CD4-positive, alpha-beta T cell (primary cell): Measurements from ENCODE around the gene CTCFL. TPM values are rescaled to one million over a fixed set of nuclear protein-coding genes. Genes with fewer than 3 reads are reported as not detected.

Source experiments
- ATAC-seq: fragments of 200-7000 bp; cut with Tn5 transposase; one replicate; pipeline ENCODE4 v1.10.0; 2022; ENCODE audit warnings: mild to moderate bottlenecking; ENCODE audit not compliant: poor library complexity
- CTCF ChIA-PET: fragments of 350-600 bp; sonication (Branson Sonifier 250); formaldehyde crosslinking; loops from one replicate; lab custom pipeline; 2021; ENCODE audit warnings: antibody characterized with exemption, inconsistent platforms; lab: Charles Lee
- POLR2A ChIA-PET: fragments of 350-600 bp; sonication (Branson Sonifier 250); formaldehyde crosslinking; loops from one replicate; lab custom pipeline; 2021; ENCODE audit warnings: antibody characterized with exemption, inconsistent platforms; lab: Charles Lee
- DNase-seq, 14 experiments: peaks; one replicate each; pipeline ENCODE4 v3.0.0-alpha.2; 2013 to 2020; ENCODE audit warnings: mixed read lengths in 2 of 14
- H3K27ac ChIP-seq, 2 donors: one replicate each; pipeline versions ENCODE4 v1.5.1 to v1.7.0; 2013; ENCODE audit warnings: low read length in 2 of 2, low read depth in 1 of 2, mild to moderate bottlenecking in 1 of 2
- H3K27me3 ChIP-seq, 2 experiments: 1 replicate in 1 of 2; 2 replicates in 1 of 2; pipeline versions ENCODE4 v1.6.1 to v1.7.0; 2013; ENCODE audit warnings: low read length in 2 of 2, control low read depth in 1 of 2, mild to moderate bottlenecking in 1 of 2, moderate library complexity in 1 of 2; ENCODE audit not compliant: insufficient read depth in 2 of 2, control insufficient read depth in 1 of 2
- H3K36me3 ChIP-seq: one replicate; pipeline ENCODE4 v1.6.1; 2013; ENCODE audit warnings: low read length, control low read depth; ENCODE audit not compliant: insufficient read depth
- H3K4me1 ChIP-seq: one replicate; pipeline ENCODE4 v1.6.1; 2013; ENCODE audit warnings: low read length, control low read depth; ENCODE audit not compliant: insufficient read depth
- H3K4me3 ChIP-seq: one replicate; pipeline ENCODE4 v1.5.1; 2013; ENCODE audit warnings: mild to moderate bottlenecking, low read length, moderate library complexity
- H3K9me3 ChIP-seq, 2 experiments: 1 replicate in 1 of 2; 2 replicates in 1 of 2; pipeline versions ENCODE4 v1.6.1 to v1.7.0; 2013; ENCODE audit warnings: low read length in 2 of 2, mild to moderate bottlenecking in 2 of 2, control low read depth in 1 of 2, moderate library complexity in 1 of 2; ENCODE audit not compliant: control insufficient read depth in 1 of 2, insufficient read depth in 1 of 2
- H3K27ac Mint-ChIP-seq: one replicate; pipeline ENCODE4 v1.8.0; 2020; ENCODE audit warnings: mixed read lengths
- H3K27me3 Mint-ChIP-seq: one replicate; pipeline ENCODE4 v1.8.0; 2021; ENCODE audit warnings: mixed read lengths
- H3K36me3 Mint-ChIP-seq: one replicate; pipeline ENCODE4 v1.8.0; 2021; ENCODE audit warnings: low read depth, mixed read lengths
- H3K4me1 Mint-ChIP-seq: one replicate; pipeline ENCODE4 v1.8.0; 2021; ENCODE audit warnings: low read depth, mixed read lengths
- H3K4me3 Mint-ChIP-seq: one replicate; pipeline ENCODE4 v1.8.0; 2020; ENCODE audit warnings: mild to moderate bottlenecking, mixed read lengths
- H3K9me3 Mint-ChIP-seq: one replicate; pipeline ENCODE4 v1.8.0; 2020; ENCODE audit warnings: mixed read lengths
- intact Hi-C, 2 experiments: fragments of 100-400 bp; cut with DNase I in 1 of 2; cut with micrococcal nuclease in 1 of 2; formaldehyde crosslinking; loops; one replicate each; pipeline versions ENCODE4 v1.15.1 to v1.9.0; 2023 to 2025; cut with DNase I, micrococcal nuclease
- total RNA-seq, 174 experiments: library from RNA in 2 of 174; stranded (reverse) in 2 of 174; gene quantifications; one replicate each; pipeline ENCODE4 v1.2.3 and lab custom pipeline; 2021 to 2026
- TF ChIP-seq, protein P1 (sequence below): fragments of 200-600 bp; IDR thresholded peaks from one replicate; pipeline ENCODE4 v1.8.0; 2022; ENCODE audit warnings: antibody characterized with exemption, mild to moderate bottlenecking

CTCFL gene
- total RNA-seq, 2 experiments from 2014 or later = not detected

DNA sequence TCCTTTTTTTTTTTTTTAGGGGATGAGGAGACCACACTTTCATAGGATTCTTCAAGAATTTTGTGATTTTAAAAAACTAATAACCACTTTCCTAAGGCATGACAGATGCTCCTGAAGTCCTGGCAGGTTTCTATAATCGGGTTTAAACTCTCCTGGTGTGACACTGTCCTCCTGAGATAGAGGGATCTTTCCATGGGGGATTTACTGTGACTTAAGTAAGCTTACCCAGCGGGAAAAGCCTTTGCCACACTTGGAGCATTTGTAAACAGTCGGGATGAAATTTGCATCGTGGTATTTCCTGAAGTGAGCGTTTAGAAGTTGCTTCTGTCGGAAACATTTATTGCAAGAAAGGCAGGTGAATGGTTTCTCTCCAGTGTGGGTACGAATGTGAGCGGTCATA is 16.6 kb downstream of the CTCFL start:
- Histone ChIP-seq H3K4me1 (no peaks in the 10 kb centered on the region), H3K9me3 (peaks cover 0 to 5% of the 10 kb centered on the region in 2 experiments), H3K27ac (no peak overlapping the region), H3K36me3 (no peaks in the 10 kb centered on the region), H3K27me3 (peaks cover 5 to 15% of the 10 kb centered on the region in 2 experiments), H3K4me3 (no peak overlapping the region)
- intact Hi-C loops = no loop called here
- H3K36me3 Mint-ChIP-seq = no peaks in the 10 kb centered on the region
- H3K27me3 Mint-ChIP-seq = peaks cover 43% of the 10 kb centered on the region
- POLR2A ChIA-PET = no interaction called here
- H3K27ac Mint-ChIP-seq = no peak overlapping the region
- no peaks in the 10 kb centered on the region for H3K4me1 Mint-ChIP-seq
- TF ChIP-seq, protein P1, sequence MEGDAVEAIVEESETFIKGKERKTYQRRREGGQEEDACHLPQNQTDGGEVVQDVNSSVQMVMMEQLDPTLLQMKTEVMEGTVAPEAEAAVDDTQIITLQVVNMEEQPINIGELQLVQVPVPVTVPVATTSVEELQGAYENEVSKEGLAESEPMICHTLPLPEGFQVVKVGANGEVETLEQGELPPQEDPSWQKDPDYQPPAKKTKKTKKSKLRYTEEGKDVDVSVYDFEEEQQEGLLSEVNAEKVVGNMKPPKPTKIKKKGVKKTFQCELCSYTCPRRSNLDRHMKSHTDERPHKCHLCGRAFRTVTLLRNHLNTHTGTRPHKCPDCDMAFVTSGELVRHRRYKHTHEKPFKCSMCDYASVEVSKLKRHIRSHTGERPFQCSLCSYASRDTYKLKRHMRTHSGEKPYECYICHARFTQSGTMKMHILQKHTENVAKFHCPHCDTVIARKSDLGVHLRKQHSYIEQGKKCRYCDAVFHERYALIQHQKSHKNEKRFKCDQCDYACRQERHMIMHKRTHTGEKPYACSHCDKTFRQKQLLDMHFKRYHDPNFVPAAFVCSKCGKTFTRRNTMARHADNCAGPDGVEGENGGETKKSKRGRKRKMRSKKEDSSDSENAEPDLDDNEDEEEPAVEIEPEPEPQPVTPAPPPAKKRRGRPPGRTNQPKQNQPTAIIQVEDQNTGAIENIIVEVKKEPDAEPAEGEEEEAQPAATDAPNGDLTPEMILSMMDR = no peak
- DNase-seq = no peak
- CTCF ChIA-PET = no interaction called here
- no peak for ATAC-seq
- H3K4me3 Mint-ChIP-seq = no peak overlapping the region
- H3K9me3 Mint-ChIP-seq = no peaks in the 10 kb centered on the region

GRCh38 chr20:57507477-57507876 is 17.5 kb downstream of the CTCFL start:
- no peaks in the 10 kb centered on the region for H3K9me3 Mint-ChIP-seq
- no peaks in the 10 kb centered on the region for H3K36me3 Mint-ChIP-seq
- no peak for DNase-seq
- ATAC-seq = no peak
- Histone ChIP-seq H3K27ac (no peak overlapping the region), H3K36me3 (no peaks in the 10 kb centered on the region), H3K27me3 (peaks cover 12 to 20% of the 10 kb centered on the region in 2 experiments), H3K4me1 (no peaks in the 10 kb centered on the region), H3K4me3 (no peak overlapping the region), H3K9me3 (peaks cover 0 to 5% of the 10 kb centered on the region in 2 experiments)
- CTCF ChIA-PET = interaction anchor here (0.5 kb wide), 1 partner anchor 1159 kb away, joined by 3 read pairs; no protein-coding TSS in a partner anchor
- no peak overlapping the region for H3K4me3 Mint-ChIP-seq
- no peak overlapping the region for H3K27ac Mint-ChIP-seq
- H3K27me3 Mint-ChIP-seq = peaks cover 52% of the 10 kb centered on the region
- H3K4me1 Mint-ChIP-seq = no peaks in the 10 kb centered on the region
- intact Hi-C loops = no loop called here
- TF ChIP-seq, protein P1 = no peak
- POLR2A ChIA-PET = no interaction called here

GRCh38 chr20:57505979-57506378 is 19.0 kb downstream of the CTCFL start:
- Mint-ChIP-seq H3K4me1 (no peaks in the 10 kb centered on the region), H3K27me3 (peaks cover 61% of the 10 kb centered on the region), H3K4me3 (no peak overlapping the region), H3K27ac (no peak overlapping the region), H3K36me3 (no peaks in the 10 kb centered on the region), H3K9me3 (no peaks in the 10 kb centered on the region)
- ATAC-seq = no peak
- intact Hi-C loops = no loop called here
- H3K36me3 ChIP-seq = no peaks in the 10 kb centered on the region
- peaks cover 0 to 5% of the 10 kb centered on the region in 2 experiments for H3K9me3 ChIP-seq
- no peaks in the 10 kb centered on the region for H3K4me1 ChIP-seq
- CTCF ChIA-PET = no interaction called here
- TF ChIP-seq, protein P1 = no peak
- DNase-seq = no peak
- H3K27me3 ChIP-seq = peaks cover 12 to 22% of the 10 kb centered on the region in 2 experiments
- H3K4me3 ChIP-seq = no peak overlapping the region
- POLR2A ChIA-PET = no interaction called here
- no peak overlapping the region for H3K27ac ChIP-seq
